ENCODE measurements around the gene HEMK1.

DNA sequence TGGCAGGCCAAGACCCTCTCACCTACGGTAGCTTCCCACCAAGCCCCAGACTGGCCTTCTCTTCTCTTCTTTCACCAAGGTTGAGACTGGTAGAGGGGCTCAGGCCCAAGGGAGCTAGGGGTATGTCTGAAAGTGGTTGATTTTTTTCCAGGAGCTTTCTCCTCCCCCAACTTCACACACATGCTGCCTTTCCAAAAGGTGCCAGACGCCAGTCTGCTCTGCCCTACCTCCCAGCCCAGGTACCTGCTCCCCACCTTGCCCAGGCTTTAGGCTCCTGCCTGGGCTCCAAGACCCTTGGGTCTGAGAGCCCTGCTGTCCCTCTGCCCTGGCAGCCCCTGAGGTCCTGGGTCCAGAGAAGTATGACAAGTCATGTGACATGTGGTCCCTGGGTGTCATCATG, 76.1 kb downstream of the HEMK1 start:
- TF ChIP-seq POLR2AphosphoS5 (IDR thresholded peaks at IDR 0.05) (no peak), CTCF (IDR thresholded peaks at IDR 0.05) (no peak)

Data from suprapubic skin (tissue), 3 donors.